Activated B cell treated with CpG ODN at 0.5 μM for 24 hours (primary cell): ENCODE results near the gene NAV3. TPM values are rescaled to one million over a fixed set of nuclear protein-coding genes. Genes with fewer than 3 reads are reported as not detected.

Source experiments
- ATAC-seq: fragments of 200-7000 bp; cut with Tn5 transposase; one replicate; pipeline ENCODE4 v1.10.0; 2021; ENCODE audit warnings: low read depth, mild to moderate bottlenecking, moderate library complexity
- CTCF ChIA-PET: fragments of 350-600 bp; sonication (Branson Sonifier 250); formaldehyde crosslinking; loops from one replicate; lab custom pipeline; 2021; ENCODE audit warnings: antibody characterized with exemption; lab: Charles Lee
- POLR2A ChIA-PET: fragments of 350-600 bp; sonication (Branson Sonifier 250); formaldehyde crosslinking; loops from one replicate; lab custom pipeline; 2021; ENCODE audit warnings: antibody characterized with exemption; lab: Charles Lee
- DNase-seq: peaks from one replicate; pipeline ENCODE4 v3.0.0; 2022
- H3K27ac Mint-ChIP-seq: one replicate; pipeline ENCODE4 v1.8.0; 2020; ENCODE audit warnings: mixed read lengths
- H3K27me3 Mint-ChIP-seq: one replicate; pipeline ENCODE4 v1.8.0; 2021; ENCODE audit warnings: mixed read lengths
- H3K36me3 Mint-ChIP-seq: one replicate; pipeline ENCODE4 v1.8.0; 2021; ENCODE audit warnings: low read depth, mixed read lengths
- H3K4me1 Mint-ChIP-seq: one replicate; pipeline ENCODE4 v1.8.0; 2021; ENCODE audit warnings: mixed read lengths
- H3K4me3 Mint-ChIP-seq: one replicate; pipeline ENCODE4 v1.8.0; 2020; ENCODE audit warnings: mild to moderate bottlenecking, mixed read lengths
- H3K9me3 Mint-ChIP-seq: one replicate; pipeline ENCODE4 v1.8.0; 2020; ENCODE audit warnings: mixed read lengths
- CTCF ChIP-seq: fragments of 200-600 bp; IDR thresholded peaks from one replicate; pipeline ENCODE4 v1.8.0; 2022; ENCODE audit warnings: antibody characterized with exemption, mild to moderate bottlenecking
- intact Hi-C: fragments of 100-400 bp; cut with micrococcal nuclease; formaldehyde crosslinking; loops from one replicate; pipeline ENCODE4 v1.15.1; 2024
- total RNA-seq: library from RNA; stranded (reverse); gene quantifications from 2 replicates; pipeline ENCODE4 v1.2.3, GENCODE V29; 2022

The NAV3 gene
- total RNA-seq, 1 donor from 2014 or later, result not detected

GRCh38 chr12:77847680-77848431, 17.2 kb downstream of the NAV3 start:
- TF ChIP-seq CTCF, result no peak
- no peak for ATAC-seq
- intact Hi-C loops, result no loop called here
- Mint-ChIP-seq H3K27ac (no peak overlapping the region), H3K36me3 (no peaks in the 10 kb centered on the region), H3K4me1 (no peaks in the 10 kb centered on the region), H3K4me3 (no peak overlapping the region), H3K9me3 (no peaks in the 10 kb centered on the region), H3K27me3 (no peaks in the 10 kb centered on the region)
- ChIA-PET CTCF (no interaction called here), POLR2A (no interaction called here)
- no peak for DNase-seq

GRCh38 chr12:77850129-77850528, 19.4 kb downstream of the NAV3 start:
- Mint-ChIP-seq H3K9me3 (peaks cover 4% of the 10 kb centered on the region), H3K36me3 (no peaks in the 10 kb centered on the region), H3K27ac (no peak overlapping the region), H3K27me3 (no peaks in the 10 kb centered on the region), H3K4me3 (no peak overlapping the region), H3K4me1 (no peaks in the 10 kb centered on the region)
- TF ChIP-seq CTCF, result no peak
- intact Hi-C loops, result no loop called here
- no peak for ATAC-seq
- ChIA-PET CTCF (no interaction called here), POLR2A (no interaction called here)
- DNase-seq, result no peak

- H3K4me3 Mint-ChIP-seq, result no peak overlapping the region
- H3K36me3 Mint-ChIP-seq, result no peaks in the 10 kb centered on the region
- no peak overlapping the region for H3K27ac Mint-ChIP-seq
- no peaks in the 10 kb centered on the region for H3K4me1 Mint-ChIP-seq
- no peak for TF ChIP-seq CTCF
- H3K27me3 Mint-ChIP-seq, result no peaks in the 10 kb centered on the region
- DNase-seq (no peak), ATAC-seq (no peak)
- CTCF ChIA-PET, result no interaction called here
- intact Hi-C loops, result no loop called here
- peaks cover 4% of the 10 kb centered on the region for H3K9me3 Mint-ChIP-seq
- POLR2A ChIA-PET, result no interaction called here
These were observed 20.0 kb downstream of the NAV3 start for GRCh38 chr12:77850698-77851097.

GRCh38 chr12:77855548-77855947, 24.9 kb downstream of the NAV3 start:
- Mint-ChIP-seq H3K4me3 (no peak overlapping the region), H3K9me3 (peaks cover 4% of the 10 kb centered on the region), H3K36me3 (no peaks in the 10 kb centered on the region), H3K27me3 (no peaks in the 10 kb centered on the region), H3K27ac (no peak overlapping the region), H3K4me1 (no peaks in the 10 kb centered on the region)
- no peak for TF ChIP-seq CTCF
- intact Hi-C loops, result no loop called here
- ChIA-PET CTCF (no interaction called here), POLR2A (no interaction called here)
- no peak for DNase-seq
- ATAC-seq, result no peak

- no peak for ATAC-seq
- Mint-ChIP-seq H3K4me3 (no peak overlapping the region), H3K27ac (no peak overlapping the region), H3K4me1 (no peaks in the 10 kb centered on the region), H3K36me3 (no peaks in the 10 kb centered on the region), H3K9me3 (no peaks in the 10 kb centered on the region), H3K27me3 (no peaks in the 10 kb centered on the region)
- intact Hi-C loops, result no loop called here
- POLR2A ChIA-PET, result no interaction called here
- DNase-seq, result no peak
- no peak for TF ChIP-seq CTCF
- CTCF ChIA-PET, result no interaction called here
These were observed 30.6 kb downstream of the NAV3 start for GRCh38 chr12:77861317-77861716.
